ENCODE results near the gene LRRC27. TPM values are rescaled to one million over a fixed set of nuclear protein-coding genes. Genes with fewer than 3 reads are reported as not detected.

The LRRC27 gene
- total RNA-seq, 1 donor from 2014 or later: 3.4 TPM

DNA sequence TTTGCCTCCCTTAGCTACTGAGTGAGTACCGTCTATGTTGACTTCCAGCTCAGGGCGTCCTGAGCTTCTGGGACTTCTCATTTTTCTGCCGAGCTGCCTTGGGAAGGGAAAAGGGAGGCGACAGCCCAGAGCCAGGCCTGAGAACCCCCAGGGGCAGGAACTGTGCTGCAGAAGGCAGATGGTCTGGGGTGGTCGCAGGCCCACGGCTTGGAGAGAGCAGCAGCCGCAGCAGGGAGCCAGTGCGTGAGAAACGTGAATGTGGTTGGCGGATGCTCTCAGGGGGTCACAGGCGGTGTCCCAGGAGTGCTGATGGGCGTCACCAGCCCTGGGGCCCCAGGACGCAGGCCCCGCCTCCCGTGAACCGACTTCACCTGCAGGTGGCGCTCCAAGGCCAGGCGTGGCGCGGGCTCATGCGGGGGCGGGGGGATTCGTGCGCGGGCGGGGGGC is 55.8 kb downstream of the LRRC27 start:
- peak; percentile 83 for ATAC-seq
- DNase-seq (ENCODE audit: low spot score): peak; percentile 76

DNA sequence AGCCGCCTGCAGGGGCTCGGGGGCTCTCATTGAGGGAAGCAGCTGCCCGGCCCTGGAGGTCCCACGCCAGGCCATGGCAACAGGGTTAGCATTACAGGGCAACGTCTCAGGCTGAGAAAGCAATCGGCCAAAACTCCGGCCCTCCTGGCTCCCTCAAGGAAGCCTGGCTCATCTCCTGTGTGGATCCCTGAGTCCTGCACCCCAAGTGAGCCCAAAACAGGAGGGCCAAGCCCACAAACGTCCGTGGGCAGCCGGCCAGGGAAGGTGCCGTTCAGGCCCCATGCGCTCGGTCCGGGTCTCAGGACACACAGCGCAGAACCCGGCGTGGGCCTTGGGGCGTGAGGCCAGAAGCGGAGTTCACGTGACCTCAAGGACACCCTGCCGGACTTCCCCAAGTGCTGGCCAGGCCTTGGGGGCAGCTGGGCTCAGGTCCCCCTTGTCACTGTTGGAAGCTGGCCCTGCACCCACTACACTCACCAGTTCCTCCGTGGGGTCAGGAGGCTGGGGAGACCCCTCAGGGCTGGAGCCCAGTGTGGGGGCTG is 57.0 kb downstream of the LRRC27 start:
- peak; percentile 61 for DNase-seq (ENCODE audit: low spot score)

GRCh38 chr10:132389433-132390169 is 57.6 kb downstream of the LRRC27 start:
- ATAC-seq (no peak), DNase-seq (ENCODE audit: low spot score) (peak; percentile 43)

More for the DNA sequence above, 57.0 kb downstream of the LRRC27 start:
- ATAC-seq: peak; percentile 50

DNA sequence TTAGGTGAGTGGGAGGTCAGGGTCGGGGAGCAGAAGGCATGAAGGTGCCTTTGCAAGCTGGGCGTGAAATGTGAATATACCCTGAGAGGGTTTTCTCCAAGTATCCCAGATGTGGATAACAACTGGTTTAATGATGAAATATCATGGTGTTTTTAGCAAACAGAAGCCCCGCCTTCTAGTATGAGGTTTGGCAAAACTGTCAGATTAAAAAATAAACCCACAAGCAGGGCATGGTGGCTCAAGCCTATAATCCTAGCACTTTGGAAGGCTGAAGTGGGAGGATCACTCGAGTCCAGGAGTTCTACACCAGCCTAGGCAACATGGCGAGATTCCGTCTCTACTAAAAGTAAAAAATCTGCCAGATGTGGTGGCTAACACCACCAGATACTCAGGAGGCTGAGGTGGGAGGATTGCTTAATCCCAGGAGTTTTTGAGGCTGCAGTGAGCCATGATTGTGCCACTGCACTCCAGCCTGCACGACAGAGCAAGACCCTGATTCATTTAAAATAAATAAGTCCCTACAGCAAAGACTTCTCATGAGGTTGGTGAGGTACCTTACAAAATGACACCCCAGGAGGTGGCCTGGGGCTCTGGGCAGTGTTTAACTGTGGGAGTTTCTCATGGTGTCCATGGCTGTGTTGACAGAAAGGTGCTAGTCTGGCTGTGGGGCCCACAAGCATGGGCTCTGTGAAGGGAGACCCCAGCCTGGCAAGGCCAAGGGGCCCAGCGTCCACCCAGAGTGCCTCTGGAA is 58.4 kb downstream of the LRRC27 start:
- ATAC-seq: no peak
- DNase-seq (ENCODE audit: low spot score): peak; percentile 2

DNA sequence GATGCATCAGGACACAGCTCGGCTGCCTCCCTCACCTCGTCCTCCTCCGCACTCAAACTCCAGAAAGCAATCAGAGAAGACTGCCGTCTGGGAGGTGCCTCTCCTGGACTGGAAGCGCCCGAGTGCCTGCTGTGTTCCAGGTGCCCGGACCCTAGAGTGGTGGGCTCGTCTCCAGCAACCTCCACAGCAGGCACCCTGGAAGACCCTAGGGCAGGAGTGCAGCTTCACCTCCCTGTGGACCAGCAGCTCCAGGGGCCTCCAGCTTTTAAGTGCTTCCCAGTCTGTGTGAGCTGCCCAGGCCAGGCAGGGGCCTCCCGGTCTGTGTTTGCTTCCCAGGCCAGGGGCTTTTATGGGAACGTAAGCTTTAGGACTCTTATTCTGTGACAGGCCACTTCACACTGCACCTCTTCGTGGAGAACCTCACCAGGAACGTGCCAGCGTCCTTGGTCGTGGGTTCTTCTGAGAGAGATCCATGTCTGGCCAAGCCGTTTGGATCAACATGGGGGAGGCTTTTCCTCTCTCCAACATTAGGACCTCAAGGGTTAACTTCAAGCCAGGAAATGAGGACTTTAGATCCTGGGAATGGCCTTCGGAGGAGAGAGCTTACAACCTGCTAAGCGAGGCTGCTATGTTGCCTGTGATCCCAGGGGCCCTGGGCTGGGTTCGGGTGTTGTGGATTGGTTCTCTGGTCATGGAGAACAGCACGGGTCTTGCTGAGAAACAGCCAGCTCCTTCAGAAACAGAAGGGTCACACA is 59.1 kb downstream of the LRRC27 start:
- peak; percentile 38 for DNase-seq (ENCODE audit: low spot score)
- no peak for ATAC-seq

DNA sequence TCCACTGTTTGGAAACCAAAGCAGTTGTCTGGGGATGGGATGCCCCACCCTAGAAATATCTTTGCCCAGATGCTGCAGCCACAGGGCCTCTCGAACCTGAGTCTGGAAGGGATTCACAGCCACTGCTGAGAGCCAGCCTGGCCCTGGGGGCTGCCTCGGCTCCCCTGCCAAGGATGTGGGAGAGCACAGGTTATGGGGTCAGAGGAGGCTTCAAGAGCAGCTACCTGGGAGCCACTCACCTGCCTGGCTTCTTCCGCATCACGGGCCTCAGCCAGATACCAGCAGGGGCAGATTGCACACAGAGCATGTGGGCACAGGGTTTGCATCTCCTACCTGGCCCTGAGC is 59.7 kb downstream of the LRRC27 start:
- ATAC-seq (no peak), DNase-seq (ENCODE audit: low spot score) (peak; percentile 39)

DNA sequence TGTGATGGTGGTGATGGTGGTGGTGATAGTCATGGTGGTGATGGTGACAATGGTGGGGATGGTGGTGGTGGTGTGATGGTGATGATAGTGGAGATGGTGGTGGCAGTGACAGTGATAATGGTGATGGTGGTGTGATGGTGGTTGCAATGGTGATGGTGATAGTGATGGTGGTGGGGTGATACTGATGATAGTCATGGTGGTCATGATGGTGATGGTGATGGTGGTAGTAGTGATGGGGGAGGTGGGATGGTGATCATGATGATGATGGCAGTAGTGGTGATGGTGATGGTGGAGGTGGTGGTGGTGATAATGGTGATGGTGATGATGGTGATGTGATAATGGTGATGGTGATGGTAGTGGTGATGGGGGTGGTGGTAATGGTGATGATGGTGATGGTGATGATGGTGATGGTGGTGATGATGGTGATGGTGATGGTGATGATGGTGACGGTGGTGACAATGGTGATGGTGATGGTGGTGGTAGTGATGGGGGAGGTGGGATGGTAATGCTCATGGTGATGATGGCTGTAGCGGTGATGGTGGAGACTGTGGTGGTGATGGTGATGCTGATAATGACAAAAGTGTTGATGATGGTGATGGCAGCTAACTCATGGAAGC is 60.3 kb downstream of the LRRC27 start:
- DNase-seq (ENCODE audit: low spot score): no peak
- ATAC-seq: no peak

DNA sequence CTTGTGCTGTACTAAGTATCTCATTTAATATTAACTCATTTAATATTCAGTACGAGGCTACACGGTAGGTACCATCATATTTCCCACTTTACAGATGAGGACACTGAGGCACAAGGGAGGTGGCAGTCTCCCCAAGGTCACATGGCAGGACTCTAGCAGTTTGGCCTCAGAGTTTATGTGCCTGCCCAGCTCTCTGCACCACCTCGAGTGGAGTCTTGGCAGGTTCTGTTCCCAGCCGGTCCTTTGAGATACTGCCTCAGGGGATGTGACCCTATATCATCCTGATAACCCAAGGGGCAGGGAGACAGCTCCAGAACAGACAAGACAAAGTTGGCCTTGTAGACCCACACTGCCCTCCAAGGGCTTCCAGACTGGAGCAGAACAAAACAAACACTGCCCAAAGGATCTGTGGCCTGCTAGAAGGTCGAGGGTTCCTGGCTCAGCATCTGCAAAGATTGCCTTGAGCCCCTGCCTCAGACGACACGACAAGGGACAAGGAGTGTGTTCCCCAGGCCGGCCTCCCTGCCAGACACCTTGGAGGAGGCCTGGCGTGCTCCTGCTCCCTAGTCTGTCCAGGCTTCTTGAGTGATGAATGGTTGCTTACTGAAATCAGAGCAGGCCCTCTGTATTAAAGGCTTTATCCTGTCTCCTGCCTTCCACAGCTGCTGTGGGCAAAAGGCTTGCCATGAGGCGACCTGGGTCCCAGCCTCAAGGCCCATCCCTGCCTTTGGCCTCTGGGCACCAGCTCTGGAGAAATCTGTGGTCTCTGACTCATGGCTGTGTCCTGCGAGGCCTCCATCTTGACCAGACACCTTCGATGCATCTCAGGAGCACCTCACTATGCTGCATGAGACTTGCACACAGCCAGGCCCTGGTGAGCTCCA is 61.1 kb downstream of the LRRC27 start:
- ATAC-seq: no peak
- DNase-seq (ENCODE audit: low spot score): no peak

- no peak for DNase-seq (ENCODE audit: low spot score)
- ATAC-seq: no peak
Observed at GRCh38 chr10:132393695-132394181, 61.7 kb downstream of the LRRC27 start.

DNA sequence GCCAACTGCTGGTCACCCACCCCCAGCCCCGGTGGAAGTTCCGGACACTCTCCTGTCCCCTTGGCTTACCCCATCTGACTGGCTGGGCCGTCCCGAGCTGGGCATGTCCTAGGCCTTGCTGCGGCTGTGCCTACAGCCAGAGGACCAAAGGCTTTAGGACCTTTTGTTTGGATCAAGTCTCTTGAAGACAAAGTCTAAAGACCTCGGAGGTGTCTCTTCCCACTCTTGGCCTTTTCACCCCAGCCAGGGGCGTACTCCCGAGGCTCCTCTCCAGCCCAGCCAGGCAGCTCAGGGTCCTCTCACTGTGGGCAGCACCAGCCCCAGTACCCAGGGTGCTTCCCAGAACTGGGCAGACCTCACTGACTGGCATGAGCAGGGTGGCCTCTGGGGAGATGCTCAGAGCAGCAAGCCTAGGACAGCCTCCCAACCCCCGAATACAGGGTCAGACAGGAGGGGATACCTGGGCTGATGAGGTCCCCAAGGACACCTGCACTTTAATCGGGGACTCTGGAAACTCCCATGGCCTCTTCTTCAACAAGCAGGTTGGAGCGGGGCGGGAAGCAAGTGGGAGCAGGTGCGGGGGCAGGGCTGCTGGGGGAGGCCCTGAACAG is 62.3 kb downstream of the LRRC27 start:
- ATAC-seq (no peak), DNase-seq (ENCODE audit: low spot score) (no peak)

- ATAC-seq: no peak
- DNase-seq (ENCODE audit: low spot score): no peak
Observed at GRCh38 chr10:132394936-132395703, 63.1 kb downstream of the LRRC27 start.

- peak; percentile 82 for DNase-seq (ENCODE audit: low spot score)
Observed at GRCh38 chr10:132395704-132396493, 63.9 kb downstream of the LRRC27 start.

DNA sequence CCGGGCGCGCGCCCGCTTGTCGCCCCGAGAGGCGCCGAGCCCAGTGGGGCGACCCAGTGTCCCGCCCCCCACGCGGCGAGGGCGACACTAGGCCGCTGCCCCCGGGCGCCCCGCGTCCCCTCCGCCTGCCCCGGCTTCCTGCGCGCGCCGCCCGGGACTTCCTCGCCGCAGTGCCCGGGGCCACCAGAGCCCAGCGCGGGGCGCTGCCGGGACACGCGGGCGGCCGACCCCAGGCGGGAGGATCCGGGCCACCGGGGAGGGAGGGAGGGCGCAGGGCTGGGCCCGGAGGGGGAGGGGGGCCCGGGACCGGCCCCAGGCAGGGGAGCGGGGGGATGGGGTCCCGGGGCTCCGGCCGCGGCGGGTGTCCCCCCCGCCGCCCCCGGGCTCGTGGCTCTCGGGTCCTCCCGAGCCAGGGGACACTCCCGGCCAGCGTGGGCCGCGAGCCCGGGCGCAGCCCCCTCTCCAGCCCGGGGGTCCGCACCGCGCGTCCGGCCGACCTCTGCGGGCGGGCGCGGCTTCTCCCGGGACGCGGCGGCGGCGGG is 64.6 kb downstream of the LRRC27 start:
- DNase-seq (ENCODE audit: low spot score) (no peak), ATAC-seq (peak; percentile 50)

More at GRCh38 chr10:132395704-132396493, 63.9 kb downstream of the LRRC27 start:
- ATAC-seq: peak; percentile 78

DNA sequence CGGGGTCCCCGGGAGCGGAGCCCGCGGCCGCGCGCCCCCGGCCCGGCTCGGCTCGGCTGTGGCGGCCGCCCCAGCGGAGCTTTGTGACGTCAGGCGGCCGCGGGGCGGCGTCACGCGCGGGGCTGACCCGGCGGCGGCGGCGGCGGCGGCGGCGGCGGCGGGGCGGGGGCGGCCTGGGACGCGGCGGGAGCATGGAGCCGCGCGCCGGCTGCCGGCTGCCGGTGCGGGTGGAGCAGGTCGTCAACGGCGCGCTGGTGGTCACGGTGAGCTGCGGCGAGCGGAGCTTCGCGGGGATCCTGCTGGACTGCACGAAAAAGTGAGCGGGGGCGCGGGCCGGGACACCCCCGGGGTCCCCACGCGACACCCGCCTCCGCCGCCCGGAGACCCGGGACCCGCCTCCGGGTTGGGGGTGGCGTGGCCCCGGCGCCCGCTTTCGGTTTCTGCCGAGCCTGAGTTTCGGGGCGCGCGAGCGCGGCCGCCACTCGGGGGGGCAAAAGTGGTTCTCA is 65.1 kb downstream of the LRRC27 start, which contains the start of gene PWWP2B:
TSS of gene PWWP2B (plus strand) at position 165 of the 506 bp plus-strand sequence. CDS start at position 192, 27 bp downstream.
- peak; percentile 33 for ATAC-seq
- no peak for DNase-seq (ENCODE audit: low spot score)

GRCh38 chr10:132397671-132398565 is 65.9 kb downstream of the LRRC27 start:
- DNase-seq (ENCODE audit: low spot score) (peak; percentile 74), ATAC-seq (peak; percentile 66)

- ATAC-seq (no peak), DNase-seq (ENCODE audit: low spot score) (no peak)
Observed at GRCh38 chr10:132398566-132398991, 66.6 kb downstream of the LRRC27 start.
